Skeletal muscle cell (primary cell): ENCODE results near the gene IST1.
A peak's percentile ranks its signal among the peaks of the same experiment; 100 is the strongest.

Source experiments
- DNase-seq: peaks from one replicate; pipeline ENCODE4 v3.0.0-alpha.2; 2010; ENCODE audit warnings: low read depth
- H3K4me3 ChIP-seq: 2 replicates; pipeline ENCODE4 v1.5.1; 2011; ENCODE audit warnings: low read depth, mild to moderate bottlenecking, control low read depth, low read length, moderate library complexity

Gene IST1

GRCh38 chr16:71945616-71946015 is 50.3 kb downstream of the IST1 start:
- H3K4me3 ChIP-seq, result no peak overlapping the region
- no peak for DNase-seq

- H3K4me3 ChIP-seq, result no peak overlapping the region
- DNase-seq, result no peak
These were observed 57.5 kb downstream of the IST1 start for GRCh38 chr16:71952825-71953224.

- no peak overlapping the region for H3K4me3 ChIP-seq
- DNase-seq, result no peak
These were observed 58.8 kb downstream of the IST1 start for GRCh38 chr16:71954180-71954579.

- no peak for DNase-seq
- no peak overlapping the region for H3K4me3 ChIP-seq
These were observed 59.4 kb downstream of the IST1 start for GRCh38 chr16:71954699-71955195.

- H3K4me3 ChIP-seq, result no peak overlapping the region
- no peak for DNase-seq
These were observed 61.2 kb downstream of the IST1 start for GRCh38 chr16:71956486-71956885.

- H3K4me3 ChIP-seq, result no peak overlapping the region
- peak; percentile 78 for DNase-seq
These were observed 66.0 kb downstream of the IST1 start for GRCh38 chr16:71961066-71962039.

GRCh38 chr16:71963125-71963875 is 68.0 kb downstream of the IST1 start:
- no peak overlapping the region for H3K4me3 ChIP-seq
- DNase-seq, result no peak

- no peak for DNase-seq
These were observed 69.9 kb downstream of the IST1 start for GRCh38 chr16:71965223-71965622.

GRCh38 chr16:71966932-71967331 is 71.6 kb downstream of the IST1 start:
- no peak overlapping the region for H3K4me3 ChIP-seq

More at GRCh38 chr16:71965223-71965622, 69.9 kb downstream of the IST1 start:
- no peak overlapping the region for H3K4me3 ChIP-seq

GRCh38 chr16:71969353-71969752 is 74.0 kb downstream of the IST1 start:
- no peak for DNase-seq

More at GRCh38 chr16:71966932-71967331, 71.6 kb downstream of the IST1 start:
- no peak for DNase-seq

GRCh38 chr16:71971571-71971970 is 76.2 kb downstream of the IST1 start:
- no peak overlapping the region for H3K4me3 ChIP-seq
- no peak for DNase-seq

More at GRCh38 chr16:71969353-71969752, 74.0 kb downstream of the IST1 start:
- no peak overlapping the region for H3K4me3 ChIP-seq

GRCh38 chr16:71972356-71972755 is 77.0 kb downstream of the IST1 start:
- no peak for DNase-seq
- H3K4me3 ChIP-seq, result no peak overlapping the region

- no peak for DNase-seq
- no peak overlapping the region for H3K4me3 ChIP-seq
These were observed 77.7 kb downstream of the IST1 start for GRCh38 chr16:71973001-71973400.

- no peak for DNase-seq
- H3K4me3 ChIP-seq, result no peak overlapping the region
These were observed 78.9 kb downstream of the IST1 start for GRCh38 chr16:71974068-71974818.
